HL-60/S4 treated with retinoic acid at 250 ng/mL for 4 days and 3 days (cell line): ENCODE data around the gene HDHD3.
"Not testable (repeated sequence)": the region's sequence is repeated elsewhere in the genome, so short reads cannot be mapped to it uniquely, and the experiment has no call there.

Experiments
- in situ Hi-C: fragments of 300-500 bp; cut with MboI; formaldehyde crosslinking; loops from 2 replicates; pipeline ENCODE4 v1.7.0; 2022; ENCODE audit warnings: low sequenced_read_pairs

The HDHD3 gene

GRCh38 chr9:113390192-113390960 lies 13.6 kb upstream of the HDHD3 start:
- in situ Hi-C loops: no loop called here

- in situ Hi-C loops: no loop called here
Observed at GRCh38 chr9:113389451-113389850, 12.7 kb upstream of the HDHD3 start.

- in situ Hi-C loops: no loop called here
Observed at GRCh38 chr9:113388833-113389232, 12.0 kb upstream of the HDHD3 start.

- in situ Hi-C loops: no loop called here
Observed at GRCh38 chr9:113387560-113388230, 10.9 kb upstream of the HDHD3 start.

- in situ Hi-C loops: no loop called here
Observed at GRCh38 chr9:113386571-113387393, 10.0 kb upstream of the HDHD3 start.

- in situ Hi-C loops: no loop called here
Observed at GRCh38 chr9:113381909-113382411, 5.2 kb upstream of the HDHD3 start.

- in situ Hi-C loops: not testable (repeated sequence)
Observed at GRCh38 chr9:113381441-113381840, 4.7 kb upstream of the HDHD3 start.

GRCh38 chr9:113380869-113381378 lies 4.1 kb upstream of the HDHD3 start:
- in situ Hi-C loops: no loop called here

- in situ Hi-C loops: not testable (repeated sequence)
Observed at GRCh38 chr9:113379829-113380210, 3.0 kb upstream of the HDHD3 start.

GRCh38 chr9:113379094-113379828 lies 2.5 kb upstream of the HDHD3 start:
- in situ Hi-C loops: not testable (repeated sequence)

GRCh38 chr9:113375057-113376023 lies 1.4 kb downstream of the HDHD3 start:
- in situ Hi-C loops: no loop called here

- in situ Hi-C loops: no loop called here
Observed at GRCh38 chr9:113373676-113374392, 3.0 kb downstream of the HDHD3 start.

- in situ Hi-C loops: no loop called here
Observed at GRCh38 chr9:113373256-113373655, 3.5 kb downstream of the HDHD3 start.

- in situ Hi-C loops: no loop called here
Observed at GRCh38 chr9:113372059-113372458, 4.7 kb downstream of the HDHD3 start.

- in situ Hi-C loops: no loop called here
Observed at GRCh38 chr9:113370806-113371325, 5.9 kb downstream of the HDHD3 start.

GRCh38 chr9:113369855-113370140 lies 7.0 kb downstream of the HDHD3 start:
- in situ Hi-C loops: no loop called here

GRCh38 chr9:113368982-113369854 lies 7.6 kb downstream of the HDHD3 start:
- in situ Hi-C loops: no loop called here
